ENCODE measurements around the gene PNPLA7.
"Not testable (repeated sequence)": the region's sequence is repeated elsewhere in the genome, so short reads cannot be mapped to it uniquely, and the experiment has no call there.

The PNPLA7 gene

GRCh38 chr9:137551264-137552021 is 1.2 kb upstream of the PNPLA7 start, which contains the start of gene MRPL41:
TSS of gene MRPL41 (plus strand) at chr9:137551879. CDS start at chr9:137552082, 203 bp downstream.
- TF ChIP-seq TAF1 (IDR thresholded peaks at IDR 0.05; ENCODE audit: borderline replicate concordance, low read depth, low read length) (no peak), POLR2AphosphoS5 (IDR thresholded peaks at IDR 0.05; ENCODE audit: low read depth, low read length) (peak; percentile 39; the same call in 1 of the 2 replicates), POLR2A (IDR thresholded peaks at IDR 0.05; ENCODE audit: low read depth, low read length) (peak; percentile 81; the same call in 1 of the 2 replicates)
- DNase-seq (ENCODE audit: insufficient read length) (peak; percentile 98), FAIRE-seq (peak; percentile 97)

GRCh38 chr9:137550958-137551263 is 709 bp upstream of the PNPLA7 start:
- not testable (repeated sequence) for DNase-seq (ENCODE audit: insufficient read length); FAIRE-seq

GRCh38 chr9:137547687-137548543 is 2.3 kb downstream of the PNPLA7 start:
- no peak for TF ChIP-seq TAF1 (IDR thresholded peaks at IDR 0.05; ENCODE audit: borderline replicate concordance, low read depth, low read length)
- FAIRE-seq (no peak), DNase-seq (ENCODE audit: insufficient read length) (no peak)

GRCh38 chr9:137545123-137545522 is 5.1 kb downstream of the PNPLA7 start:
- no peak for FAIRE-seq
- no peak for TF ChIP-seq POLR2A (IDR thresholded peaks at IDR 0.05; ENCODE audit: low read depth, low read length)
- DNase-seq (ENCODE audit: insufficient read length), result no peak

- FAIRE-seq (no peak), DNase-seq (ENCODE audit: insufficient read length) (no peak)
These were observed 5.9 kb downstream of the PNPLA7 start for GRCh38 chr9:137544176-137544760.

GRCh38 chr9:137543237-137543963 is 6.8 kb downstream of the PNPLA7 start:
- DNase-seq (ENCODE audit: insufficient read length) (no peak), FAIRE-seq (no peak)
- TF ChIP-seq POLR2AphosphoS5 (IDR thresholded peaks at IDR 0.05; ENCODE audit: low read depth, low read length) (no peak), TAF1 (IDR thresholded peaks at IDR 0.05; ENCODE audit: borderline replicate concordance, low read depth, low read length) (no peak), POLR2A (IDR thresholded peaks at IDR 0.05; ENCODE audit: low read depth, low read length) (no peak)

More at GRCh38 chr9:137544176-137544760, 5.9 kb downstream of the PNPLA7 start:
- TF ChIP-seq TAF1 (IDR thresholded peaks at IDR 0.05; ENCODE audit: borderline replicate concordance, low read depth, low read length) (no peak), POLR2AphosphoS5 (IDR thresholded peaks at IDR 0.05; ENCODE audit: low read depth, low read length) (no peak), POLR2A (IDR thresholded peaks at IDR 0.05; ENCODE audit: low read depth, low read length) (no peak)

- FAIRE-seq, result no peak
- DNase-seq (ENCODE audit: insufficient read length), result no peak
- no peak for TF ChIP-seq TAF1 (IDR thresholded peaks at IDR 0.05; ENCODE audit: borderline replicate concordance, low read depth, low read length)
- no peak for TF ChIP-seq POLR2A (IDR thresholded peaks at IDR 0.05; ENCODE audit: low read depth, low read length)
- TF ChIP-seq POLR2AphosphoS5 (IDR thresholded peaks at IDR 0.05; ENCODE audit: low read depth, low read length), result no peak
These were observed 7.7 kb downstream of the PNPLA7 start for GRCh38 chr9:137542486-137542885.

- FAIRE-seq, result no peak
- DNase-seq (ENCODE audit: insufficient read length), result no peak
- TF ChIP-seq TAF1 (IDR thresholded peaks at IDR 0.05; ENCODE audit: borderline replicate concordance, low read depth, low read length) (no peak), POLR2A (IDR thresholded peaks at IDR 0.05; ENCODE audit: low read depth, low read length) (no peak), POLR2AphosphoS5 (IDR thresholded peaks at IDR 0.05; ENCODE audit: low read depth, low read length) (no peak)
These were observed 9.7 kb downstream of the PNPLA7 start for GRCh38 chr9:137540536-137540935.

- DNase-seq (ENCODE audit: insufficient read length) (no peak), FAIRE-seq (no peak)
- no peak for TF ChIP-seq POLR2AphosphoS5 (IDR thresholded peaks at IDR 0.05; ENCODE audit: low read depth, low read length)
These were observed 12.1 kb downstream of the PNPLA7 start for GRCh38 chr9:137538058-137538457.

GRCh38 chr9:137536594-137537131 is 13.5 kb downstream of the PNPLA7 start:
- FAIRE-seq, result peak; percentile 33
- not testable (repeated sequence) for DNase-seq (ENCODE audit: insufficient read length)

GRCh38 chr9:137535120-137535428 is 15.1 kb downstream of the PNPLA7 start:
- DNase-seq (ENCODE audit: insufficient read length) (no peak), FAIRE-seq (no peak)
- TF ChIP-seq TAF1 (IDR thresholded peaks at IDR 0.05; ENCODE audit: borderline replicate concordance, low read depth, low read length) (no peak), POLR2A (IDR thresholded peaks at IDR 0.05; ENCODE audit: low read depth, low read length) (no peak), POLR2AphosphoS5 (IDR thresholded peaks at IDR 0.05; ENCODE audit: low read depth, low read length) (no peak)

Data from GM12892 (cell line).